ENCODE data around the gene SERP2. TPM values are rescaled to one million over a fixed set of nuclear protein-coding genes. Genes with fewer than 3 reads are reported as not detected.

Gene SERP2
- total RNA-seq, 1 experiment from 2014 or later = 1.8 TPM

- Histone ChIP-seq H3K4me1 (ENCODE audit: insufficient read depth, low read length) (peaks cover 7% of the 10 kb centered on the region), H3K4ac (ENCODE audit: low read depth, low read length) (no peak overlapping the region), H3K56ac (ENCODE audit: insufficient read length, low read depth, low read length) (no peak overlapping the region), H2BK12ac (ENCODE audit: insufficient read length, low read depth, low read length) (no peak overlapping the region), H4K91ac (ENCODE audit: insufficient read length, low read depth, low read length) (no peak overlapping the region), H3K27ac (ENCODE audit: insufficient read length, low read depth, low read length) (no peak overlapping the region), H3K79me1 (ENCODE audit: insufficient read depth, low read depth, low read length, poor library complexity, severe bottlenecking) (no peaks in the 10 kb centered on the region), H3K27me3 (ENCODE audit: insufficient read depth, low read length) (no peaks in the 10 kb centered on the region), H3K23me2 (ENCODE audit: insufficient read length, low read depth, low read length, poor library complexity, severe bottlenecking) (no peaks in the 10 kb centered on the region), H2AK5ac (ENCODE audit: insufficient read length, low read length) (no peak overlapping the region), H2BK120ac (ENCODE audit: low read depth, low read length, poor library complexity, severe bottlenecking) (no peak overlapping the region), H3K9me3 (ENCODE audit: control insufficient read depth, low read depth, low read length) (no peaks in the 10 kb centered on the region), H3K23ac (ENCODE audit: insufficient read length, low read depth, low read length) (no peak overlapping the region), H2BK15ac (ENCODE audit: low read depth, low read length) (no peak overlapping the region), H2AFZ (ENCODE audit: low read length) (no peak overlapping the region), H2BK20ac (ENCODE audit: low read depth, low read length, poor library complexity, severe bottlenecking) (no peak overlapping the region), H4K5ac (ENCODE audit: insufficient read length, low read depth, low read length) (no peak overlapping the region), H3K18ac (ENCODE audit: insufficient read length, low read depth, low read length) (no peak overlapping the region), H4K20me1 (ENCODE audit: control insufficient read depth, insufficient read depth, insufficient read length) (no peaks in the 10 kb centered on the region), H3K4me2 (ENCODE audit: insufficient read depth, insufficient read length, low read length) (no peak overlapping the region), H3K9ac (ENCODE audit: extremely low read depth, insufficient read length, low read length) (no peak overlapping the region), H3T11ph (ENCODE audit: low read length) (no peak overlapping the region), H3K14ac (ENCODE audit: insufficient read depth, low read length) (no peak overlapping the region), H2BK5ac (ENCODE audit: insufficient read length, low read length) (no peak overlapping the region), H3K79me2 (ENCODE audit: insufficient read depth, low read length) (no peaks in the 10 kb centered on the region), H4K8ac (replicated peaks; ENCODE audit: insufficient read length, low read depth, low read length) (no peak overlapping the region)
- TF ChIP-seq CTCF (conservative IDR thresholded peaks at IDR 0.05) = no peak
- peaks cover 28% of the 10 kb centered on the region for H3K27me3 Mint-ChIP-seq (ENCODE audit: low read depth)
- H3K9me3 Mint-ChIP-seq = peaks cover 0 to 3% of the 10 kb centered on the region in 2 experiments; a peak in 2 of 5 replicates
- no peak overlapping the region for H3K27ac Mint-ChIP-seq
- peaks cover 38 to 45% of the 10 kb centered on the region in 2 experiments for H3K4me1 Mint-ChIP-seq
- DNase-seq = no peak
- no peak overlapping the region for H3K4me3 Mint-ChIP-seq
- no CpG with 5 or more reads among the region's 2 CpGs for WGBS (ENCODE audit: extremely low coverage, insufficient read length, low lambda C conversion rate)
- H3K36me3 Mint-ChIP-seq (ENCODE audit: insufficient read depth in 1 of 3, low read depth in 3 of 3) = peaks cover 0 to 5% (median 0%) of the 10 kb centered on the region in 3 experiments; a peak in 2 of 7 replicates
Observed at GRCh38 chr13:44411841-44412240, 38.2 kb downstream of the SERP2 start.
